ENCODE measurements around the gene FBXO46. TPM values are rescaled to one million over a fixed set of nuclear protein-coding genes. Genes with fewer than 3 reads are reported as not detected.

The FBXO46 gene
- total and polyA plus RNA-seq, 5 donors from 2014 or later = 8.0 to 26.5 (median 10.8) TPM

GRCh38 chr19:45713141-45713540 lies 17.6 kb downstream of the FBXO46 start:
- Histone ChIP-seq H3K9me3 (ENCODE audit: control insufficient read depth in 2 of 2, low read length in 2 of 2) (no peaks in the 10 kb centered on the region), H3K27ac (ENCODE audit: insufficient read depth, low read length, poor library complexity, severe bottlenecking) (no peak overlapping the region), H3K36me3 (ENCODE audit: control insufficient read depth, insufficient read depth, low read length) (peaks cover 4% of the 10 kb centered on the region), H3K27me3 (ENCODE audit: control insufficient read depth, insufficient read depth, low read length) (no peaks in the 10 kb centered on the region), H3K4me1 (ENCODE audit: control insufficient read depth, insufficient read depth, low read length, poor library complexity, severe bottlenecking) (peaks cover 17% of the 10 kb centered on the region), H3K4me3 (ENCODE audit: low read depth, low read length) (no peak overlapping the region)
- Mint-ChIP-seq H3K4me1 (peaks cover 14 to 56% (median 34%) of the 10 kb centered on the region in 4 donors), H3K9me3 (no peaks in the 10 kb centered on the region), H3K4me3 (no peak overlapping the region), H3K27me3 (peaks cover 5% of the 10 kb centered on the region), H3K36me3 (peaks cover 9% of the 10 kb centered on the region), H3K27ac (peak overlapping the region in 1 of 3 donors; percentile 20)
- ATAC-seq (ENCODE audit: low read depth in 2 of 2) = no peak
- DNase-seq = no peak

GRCh38 chr19:45712699-45713067 lies 18.0 kb downstream of the FBXO46 start:
- Histone ChIP-seq H3K4me1 (ENCODE audit: control insufficient read depth, insufficient read depth, low read length, poor library complexity, severe bottlenecking) (peaks cover 12% of the 10 kb centered on the region), H3K27me3 (ENCODE audit: control insufficient read depth, insufficient read depth, low read length) (no peaks in the 10 kb centered on the region), H3K27ac (ENCODE audit: insufficient read depth, low read length, poor library complexity, severe bottlenecking) (no peak overlapping the region), H3K9me3 (ENCODE audit: control insufficient read depth in 2 of 2, low read length in 2 of 2) (no peaks in the 10 kb centered on the region), H3K36me3 (ENCODE audit: control insufficient read depth, insufficient read depth, low read length) (peaks cover 4% of the 10 kb centered on the region), H3K4me3 (ENCODE audit: low read depth, low read length) (no peak overlapping the region)
- no peak overlapping the region for H3K4me3 Mint-ChIP-seq
- peaks cover 9% of the 10 kb centered on the region for H3K36me3 Mint-ChIP-seq
- H3K27ac Mint-ChIP-seq = no peak overlapping the region
- H3K9me3 Mint-ChIP-seq = no peaks in the 10 kb centered on the region
- no peak for DNase-seq
- peaks cover 5% of the 10 kb centered on the region for H3K27me3 Mint-ChIP-seq
- H3K4me1 Mint-ChIP-seq = peaks cover 14 to 51% (median 32%) of the 10 kb centered on the region in 4 donors
- no peak for ATAC-seq (ENCODE audit: low read depth in 2 of 2)

- H3K36me3 ChIP-seq (ENCODE audit: control insufficient read depth, insufficient read depth, low read length) = peaks cover 4% of the 10 kb centered on the region
- Mint-ChIP-seq H3K4me3 (no peak overlapping the region), H3K36me3 (peaks cover 9% of the 10 kb centered on the region), H3K27ac (no peak overlapping the region), H3K4me1 (peaks cover 14 to 45% (median 29%) of the 10 kb centered on the region in 4 donors), H3K9me3 (no peaks in the 10 kb centered on the region), H3K27me3 (peaks cover 5% of the 10 kb centered on the region)
- ATAC-seq (ENCODE audit: low read depth in 2 of 2) = no peak
- peaks cover 9% of the 10 kb centered on the region for H3K4me1 ChIP-seq (ENCODE audit: control insufficient read depth, insufficient read depth, low read length, poor library complexity, severe bottlenecking)
- no peak overlapping the region for H3K27ac ChIP-seq (ENCODE audit: insufficient read depth, low read length, poor library complexity, severe bottlenecking)
- no peak for DNase-seq
- H3K27me3 ChIP-seq (ENCODE audit: control insufficient read depth, insufficient read depth, low read length) = no peaks in the 10 kb centered on the region
- H3K4me3 ChIP-seq (ENCODE audit: low read depth, low read length) = no peak overlapping the region
- H3K9me3 ChIP-seq (ENCODE audit: control insufficient read depth in 2 of 2, low read length in 2 of 2) = no peaks in the 10 kb centered on the region
Observed at GRCh38 chr19:45711851-45712698, 18.6 kb downstream of the FBXO46 start.

GRCh38 chr19:45710356-45711130 lies 20.2 kb downstream of the FBXO46 start:
- H3K27me3 Mint-ChIP-seq = peaks cover 5% of the 10 kb centered on the region
- peaks cover 5 to 30% (median 18%) of the 10 kb centered on the region in 4 donors for H3K4me1 Mint-ChIP-seq
- ATAC-seq (ENCODE audit: low read depth in 2 of 2) = no peak
- H3K4me1 ChIP-seq (ENCODE audit: control insufficient read depth, insufficient read depth, low read length, poor library complexity, severe bottlenecking) = no peaks in the 10 kb centered on the region
- H3K4me3 ChIP-seq (ENCODE audit: low read depth, low read length) = no peak overlapping the region
- H3K27ac ChIP-seq (ENCODE audit: insufficient read depth, low read length, poor library complexity, severe bottlenecking) = no peak overlapping the region
- DNase-seq = no peak
- no peaks in the 10 kb centered on the region for H3K9me3 ChIP-seq (ENCODE audit: control insufficient read depth in 2 of 2, low read length in 2 of 2)
- H3K4me3 Mint-ChIP-seq = peak overlapping the region in 2 of 4 donors; percentile 63
- no peaks in the 10 kb centered on the region for H3K27me3 ChIP-seq (ENCODE audit: control insufficient read depth, insufficient read depth, low read length)
- H3K27ac Mint-ChIP-seq = peak overlapping the region in 1 of 3 donors; percentile 23
- H3K9me3 Mint-ChIP-seq = no peaks in the 10 kb centered on the region
- H3K36me3 Mint-ChIP-seq = peaks cover 9% of the 10 kb centered on the region
- H3K36me3 ChIP-seq (ENCODE audit: control insufficient read depth, insufficient read depth, low read length) = peaks cover 4% of the 10 kb centered on the region

- peaks cover under 1% of the 10 kb centered on the region for H3K27me3 Mint-ChIP-seq
- peaks cover 0 to 10% (median 7%) of the 10 kb centered on the region in 4 donors for H3K4me1 Mint-ChIP-seq
- Histone ChIP-seq H3K9me3 (ENCODE audit: control insufficient read depth in 2 of 2, low read length in 2 of 2) (no peaks in the 10 kb centered on the region), H3K4me1 (ENCODE audit: control insufficient read depth, insufficient read depth, low read length, poor library complexity, severe bottlenecking) (no peaks in the 10 kb centered on the region), H3K36me3 (ENCODE audit: control insufficient read depth, insufficient read depth, low read length) (peaks cover 4% of the 10 kb centered on the region), H3K27ac (ENCODE audit: insufficient read depth, low read length, poor library complexity, severe bottlenecking) (no peak overlapping the region), H3K27me3 (ENCODE audit: control insufficient read depth, insufficient read depth, low read length) (no peaks in the 10 kb centered on the region), H3K4me3 (ENCODE audit: low read depth, low read length) (no peak overlapping the region)
- peaks cover 14% of the 10 kb centered on the region for H3K36me3 Mint-ChIP-seq
- H3K9me3 Mint-ChIP-seq = no peaks in the 10 kb centered on the region
- no peak for DNase-seq
- no peak overlapping the region for H3K4me3 Mint-ChIP-seq
- ATAC-seq (ENCODE audit: low read depth in 2 of 2) = no peak
- H3K27ac Mint-ChIP-seq = no peak overlapping the region
Observed at GRCh38 chr19:45705710-45706415, 24.8 kb downstream of the FBXO46 start.

- DNase-seq (no peak), ATAC-seq (ENCODE audit: low read depth in 2 of 2) (no peak)
- Mint-ChIP-seq H3K4me1 (peaks cover 0 to 5% (median 3%) of the 10 kb centered on the region in 4 donors), H3K36me3 (peaks cover 8% of the 10 kb centered on the region), H3K27me3 (no peaks in the 10 kb centered on the region), H3K4me3 (no peak overlapping the region), H3K27ac (no peak overlapping the region), H3K9me3 (no peaks in the 10 kb centered on the region)
- Histone ChIP-seq H3K27ac (ENCODE audit: insufficient read depth, low read length, poor library complexity, severe bottlenecking) (no peak overlapping the region), H3K4me1 (ENCODE audit: control insufficient read depth, insufficient read depth, low read length, poor library complexity, severe bottlenecking) (no peaks in the 10 kb centered on the region), H3K36me3 (ENCODE audit: control insufficient read depth, insufficient read depth, low read length) (peaks cover 4% of the 10 kb centered on the region), H3K4me3 (ENCODE audit: low read depth, low read length) (no peak overlapping the region), H3K27me3 (ENCODE audit: control insufficient read depth, insufficient read depth, low read length) (no peaks in the 10 kb centered on the region), H3K9me3 (ENCODE audit: control insufficient read depth in 2 of 2, low read length in 2 of 2) (no peaks in the 10 kb centered on the region)
Observed at GRCh38 chr19:45705115-45705514, 25.6 kb downstream of the FBXO46 start.

- peaks cover 14% of the 10 kb centered on the region for H3K36me3 Mint-ChIP-seq
- Histone ChIP-seq H3K4me1 (ENCODE audit: control insufficient read depth, insufficient read depth, low read length, poor library complexity, severe bottlenecking) (no peaks in the 10 kb centered on the region), H3K36me3 (ENCODE audit: control insufficient read depth, insufficient read depth, low read length) (peaks cover 4% of the 10 kb centered on the region), H3K4me3 (ENCODE audit: low read depth, low read length) (no peak overlapping the region), H3K27ac (ENCODE audit: insufficient read depth, low read length, poor library complexity, severe bottlenecking) (no peak overlapping the region), H3K9me3 (ENCODE audit: control insufficient read depth in 2 of 2, low read length in 2 of 2) (no peaks in the 10 kb centered on the region), H3K27me3 (ENCODE audit: control insufficient read depth, insufficient read depth, low read length) (no peaks in the 10 kb centered on the region)
- H3K27me3 Mint-ChIP-seq = no peaks in the 10 kb centered on the region
- no peak for DNase-seq
- no peaks in the 10 kb centered on the region for H3K9me3 Mint-ChIP-seq
- H3K4me1 Mint-ChIP-seq = peaks cover 0 to 4% (median 2%) of the 10 kb centered on the region in 4 donors
- no peak for ATAC-seq (ENCODE audit: low read depth in 2 of 2)
- no peak overlapping the region for H3K27ac Mint-ChIP-seq
- no peak overlapping the region for H3K4me3 Mint-ChIP-seq
Observed at GRCh38 chr19:45701676-45702075, 29.0 kb downstream of the FBXO46 start.

Data from CD4-positive, CD25-positive, alpha-beta regulatory T cell (primary cell).